Activated gamma-delta T cell treated with anti-CD3 and anti-CD28 coated beads, Interleukin-2, amount 50 U/mL, for 16 hours (primary cell): Measurements from ENCODE around the gene KCNK13.

Experiments used
- DNase-seq: peaks from one replicate; pipeline ENCODE4 v3.0.0-alpha.2; 2020; ENCODE audit warnings: low read depth

Gene KCNK13

DNA sequence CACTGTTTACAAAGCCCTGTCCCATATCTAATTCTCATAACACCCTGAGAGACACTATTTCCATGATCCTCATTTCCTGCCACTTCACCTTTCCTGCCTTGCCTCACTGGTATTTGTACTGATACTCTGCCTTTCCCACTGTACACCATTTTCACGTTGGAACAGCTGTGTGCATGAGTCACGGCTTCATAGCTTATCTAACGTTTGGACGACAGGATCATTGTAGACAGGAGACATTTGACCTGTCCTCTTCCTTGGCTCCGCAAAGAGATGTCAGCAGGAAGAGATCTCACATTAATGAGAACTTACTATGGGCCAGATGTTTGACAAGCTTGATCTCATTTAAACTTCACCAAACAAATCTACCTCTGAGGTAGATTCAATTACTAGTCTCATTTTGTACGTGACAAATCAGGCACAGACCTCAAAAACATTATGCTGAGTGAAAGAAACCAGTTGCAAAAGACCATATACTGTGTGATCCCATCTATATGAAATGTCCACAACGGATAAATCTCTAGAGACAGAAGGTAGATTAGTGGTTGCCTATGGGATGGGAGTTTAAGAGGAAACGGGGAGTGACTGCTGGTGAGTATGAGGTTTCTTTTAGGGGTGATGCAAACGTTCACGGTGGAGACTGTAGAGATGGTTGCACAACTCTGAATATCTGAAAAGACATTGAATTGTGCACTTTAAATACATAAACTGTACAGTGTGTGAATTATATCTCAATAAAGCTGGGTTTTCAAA lies 71.2 kb downstream of the KCNK13 start:
- DNase-seq: no peak

- no peak for DNase-seq
Observed at GRCh38 chr14:90136904-90137303, 75.1 kb downstream of the KCNK13 start.

DNA sequence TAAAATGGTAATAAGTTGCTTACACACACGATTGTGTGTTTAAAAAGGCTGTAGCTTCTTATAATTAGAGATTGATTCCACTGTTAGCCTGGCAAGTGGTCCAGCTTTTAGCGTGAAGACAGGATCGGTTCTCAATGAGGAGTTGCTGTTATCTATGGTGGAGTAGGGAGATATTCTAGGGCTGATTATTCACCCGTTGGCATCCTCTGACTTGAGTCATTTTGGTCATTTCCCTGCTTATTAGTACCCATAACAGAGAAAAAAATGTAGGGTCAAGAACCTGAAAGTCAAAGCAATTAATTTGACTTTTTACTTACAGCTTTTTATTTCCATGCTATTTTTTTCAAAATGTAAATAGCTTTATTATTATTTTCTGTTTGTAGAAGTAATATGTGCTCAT lies 76.0 kb downstream of the KCNK13 start:
- DNase-seq: no peak

- DNase-seq: no peak
Observed at GRCh38 chr14:90139199-90139598, 77.4 kb downstream of the KCNK13 start.

DNA sequence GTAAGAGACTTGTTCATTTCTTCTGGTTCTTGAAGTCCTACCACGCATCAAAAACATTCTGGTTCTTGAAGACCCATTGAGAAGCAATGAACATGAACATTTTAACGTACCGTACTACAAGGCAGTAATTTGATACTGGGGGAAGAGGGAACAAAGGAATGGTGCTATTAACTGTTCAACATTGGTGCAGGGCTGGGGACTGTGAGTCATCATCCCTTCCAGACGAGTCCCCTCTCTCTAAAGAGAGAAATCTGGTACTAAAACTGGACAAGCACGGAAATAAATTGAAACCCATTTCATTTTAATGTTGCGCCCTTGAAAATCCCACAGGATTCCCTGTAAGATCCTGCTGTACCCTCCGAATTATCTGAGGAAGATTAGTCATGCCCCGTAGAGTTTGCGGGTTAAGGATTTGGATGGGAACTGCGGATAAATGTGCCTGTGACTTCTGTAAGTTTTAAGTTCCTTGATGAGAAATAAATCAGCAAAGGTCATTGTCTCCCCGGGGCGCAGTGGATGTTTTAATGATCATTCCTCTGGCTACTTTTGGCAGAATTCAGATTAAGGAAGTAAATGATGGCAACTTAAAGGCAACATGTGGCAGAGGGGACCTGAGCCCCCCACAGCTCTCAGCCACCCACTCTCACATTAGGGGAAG lies 78.6 kb downstream of the KCNK13 start:
- DNase-seq: no peak

- no peak for DNase-seq
Observed at GRCh38 chr14:90140956-90141316, 79.1 kb downstream of the KCNK13 start.

GRCh38 chr14:90153429-90153828 lies 91.6 kb downstream of the KCNK13 start:
- DNase-seq: no peak

DNA sequence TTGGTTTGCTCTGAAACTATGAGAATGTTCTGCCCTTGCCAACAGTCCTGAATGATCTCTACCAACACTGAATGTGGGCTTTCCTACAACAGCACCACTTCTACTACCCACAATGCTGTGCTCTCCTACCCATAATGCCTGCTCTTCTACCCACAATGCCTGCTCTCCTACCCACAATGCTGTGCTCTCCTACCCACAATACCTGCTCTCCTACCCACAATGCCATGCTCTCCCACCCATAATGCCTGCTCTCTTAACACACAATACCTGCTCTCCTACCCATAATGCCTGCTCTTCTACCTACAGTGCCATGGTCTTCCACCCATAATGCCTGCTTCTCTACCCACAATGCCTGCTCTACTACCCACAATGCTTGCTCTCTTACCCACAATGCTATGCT lies 92.3 kb downstream of the KCNK13 start:
- no peak for DNase-seq

DNA sequence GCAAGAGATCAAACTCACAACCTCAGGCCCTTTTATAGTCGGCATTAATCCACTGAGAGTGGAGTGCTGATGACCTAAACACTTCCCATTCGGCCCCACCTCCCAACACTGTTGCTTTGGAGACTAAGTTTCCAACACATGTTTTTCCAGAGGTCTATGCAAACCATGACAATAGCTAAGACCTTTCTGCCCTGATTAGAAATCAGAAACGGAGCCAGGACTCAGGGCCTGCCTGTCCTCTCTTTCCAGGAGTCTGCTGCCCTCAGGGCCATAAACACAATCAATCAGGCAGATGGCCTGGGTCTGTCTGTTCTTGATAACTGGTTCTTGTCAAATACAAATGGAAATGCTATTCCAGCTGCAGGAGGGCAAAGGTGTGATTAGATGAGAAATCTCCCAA lies 97.4 kb downstream of the KCNK13 start:
- no peak for DNase-seq

GRCh38 chr14:90159688-90160087 lies 97.9 kb downstream of the KCNK13 start:
- DNase-seq: no peak

DNA sequence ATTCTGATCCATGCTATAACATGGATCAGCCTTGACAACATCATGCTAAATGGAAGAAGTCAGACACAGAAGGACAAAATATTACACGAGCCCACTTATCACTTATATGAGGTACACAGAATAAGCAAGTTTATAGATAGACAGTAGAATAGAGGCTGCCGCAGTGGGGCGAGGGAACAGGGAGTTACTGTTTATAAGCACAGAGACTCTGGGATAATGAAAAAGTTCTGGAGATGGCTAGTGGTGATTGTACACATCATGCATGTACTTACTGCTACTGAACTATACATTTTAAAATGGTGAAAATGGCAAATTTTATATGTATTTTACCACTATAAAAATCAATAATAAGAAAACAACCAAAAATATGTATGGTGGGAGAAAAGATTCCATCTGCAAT lies 99.3 kb downstream of the KCNK13 start:
- no peak for DNase-seq

- DNase-seq: no peak
Observed at GRCh38 chr14:90168425-90169105, 106.8 kb downstream of the KCNK13 start.

DNA sequence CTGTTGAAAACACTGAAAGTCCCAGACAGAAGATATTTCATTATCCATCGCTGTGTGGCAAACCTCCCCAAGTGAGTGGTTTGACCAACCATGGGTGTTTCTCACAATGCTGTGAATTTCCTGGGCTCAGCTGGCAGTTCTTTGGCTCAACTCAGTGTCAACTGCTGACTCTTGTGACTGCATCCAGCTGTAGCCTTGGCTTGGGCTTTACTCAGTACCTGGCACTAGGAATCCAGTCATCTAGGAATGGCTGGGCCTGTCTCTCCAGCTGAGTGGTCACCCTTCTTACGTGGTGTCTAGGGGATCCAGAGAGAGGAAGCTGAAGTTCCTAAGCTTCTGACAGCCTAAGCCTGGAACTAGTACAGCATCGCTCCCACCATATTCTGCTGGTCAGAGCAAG lies 113.8 kb downstream of the KCNK13 start:
- no peak for DNase-seq

DNA sequence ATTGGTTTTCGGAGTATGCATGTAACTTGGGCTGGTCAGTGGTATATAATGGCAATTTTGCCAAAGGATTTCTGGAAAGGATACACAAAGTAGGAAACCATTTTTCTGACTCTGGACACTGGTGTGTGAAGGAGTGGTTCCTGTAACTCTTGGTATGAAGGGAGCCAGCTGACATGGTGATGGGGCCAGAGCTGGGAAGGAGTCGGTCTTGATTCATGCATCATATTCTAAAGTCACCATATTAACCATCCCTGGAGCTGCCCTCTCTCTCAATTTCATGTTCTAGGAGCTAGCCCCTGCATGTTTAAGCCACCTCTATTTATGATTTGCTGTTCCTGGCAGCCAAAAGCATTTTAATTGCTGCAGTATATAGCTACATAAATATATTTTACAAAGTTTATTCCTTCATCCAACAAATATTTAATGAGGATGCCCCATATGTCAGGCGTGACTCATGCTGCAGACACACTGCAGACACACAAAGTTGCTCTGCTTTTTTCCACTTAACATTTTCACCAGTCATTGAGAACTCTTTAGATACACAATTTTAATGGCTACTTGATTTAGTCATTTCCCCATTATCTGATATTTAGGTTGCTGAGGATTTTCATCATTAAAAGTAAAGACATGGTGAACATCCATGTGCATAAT lies 115.9 kb downstream of the KCNK13 start:
- no peak for DNase-seq

DNA sequence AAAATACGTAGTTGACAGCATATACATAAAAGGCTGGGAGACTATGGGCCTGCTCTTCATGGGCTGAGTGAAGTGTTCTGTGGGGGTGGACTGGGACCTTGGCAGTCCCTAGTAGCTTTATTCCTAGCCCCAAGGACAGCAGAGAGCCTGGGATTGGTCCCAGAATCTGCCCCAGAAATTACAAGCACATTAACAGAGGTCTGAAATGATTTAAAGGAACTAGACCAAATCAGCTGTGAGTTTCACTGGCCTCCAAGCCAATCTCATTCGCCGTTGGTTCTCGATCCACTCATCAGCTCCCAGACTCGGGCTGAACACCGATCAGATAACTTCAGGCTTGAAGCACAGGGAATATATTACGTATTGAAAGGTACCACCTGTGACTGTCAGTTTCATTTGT lies 117.6 kb downstream of the KCNK13 start:
- no peak for DNase-seq

DNA sequence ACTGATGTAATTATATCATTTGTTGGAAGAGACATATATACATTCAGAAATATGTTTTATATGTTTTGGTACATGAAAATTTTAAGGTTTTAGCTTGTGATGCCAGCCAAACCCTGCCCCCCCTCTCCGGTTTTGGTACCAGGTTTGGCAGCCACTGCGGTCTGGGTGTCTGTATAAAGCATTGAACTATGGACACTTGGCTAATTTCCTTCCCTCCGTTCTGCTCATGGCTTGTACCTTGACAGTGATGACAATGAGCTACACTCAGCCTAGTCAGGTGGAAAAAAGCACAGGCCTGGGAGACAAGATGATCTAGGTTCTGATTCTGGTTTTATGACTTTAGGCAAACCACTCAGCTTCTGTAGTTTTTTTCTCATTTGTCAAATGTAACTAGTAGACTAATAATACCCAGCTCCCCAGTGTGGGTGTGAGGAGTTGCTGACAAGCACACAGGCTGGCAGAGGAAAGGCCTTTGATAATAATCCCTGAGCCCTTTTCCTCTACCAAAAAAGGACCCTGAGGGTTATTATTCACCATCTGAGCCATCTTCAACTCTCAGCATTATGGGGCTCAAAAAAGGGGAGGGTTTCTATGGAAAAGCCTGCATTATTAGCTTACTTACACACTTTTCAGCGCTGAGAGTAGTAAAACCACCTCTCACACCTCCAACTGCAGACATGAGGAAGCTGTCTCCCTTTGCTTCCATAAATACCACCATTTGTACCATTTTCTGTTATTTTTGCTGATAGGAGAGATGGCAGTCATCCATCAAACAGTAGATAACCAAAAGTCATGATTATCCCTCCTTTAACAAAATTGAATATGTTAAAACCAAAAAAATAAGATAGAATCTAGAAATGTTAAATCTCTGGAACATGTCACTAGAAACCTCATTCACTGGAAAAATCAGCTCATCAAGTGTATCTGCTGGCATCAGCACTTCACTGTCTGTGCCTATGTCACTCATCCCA lies 118.3 kb downstream of the KCNK13 start:
- no peak for DNase-seq

GRCh38 chr14:90184094-90184493 lies 122.3 kb downstream of the KCNK13 start:
- no peak for DNase-seq

DNA sequence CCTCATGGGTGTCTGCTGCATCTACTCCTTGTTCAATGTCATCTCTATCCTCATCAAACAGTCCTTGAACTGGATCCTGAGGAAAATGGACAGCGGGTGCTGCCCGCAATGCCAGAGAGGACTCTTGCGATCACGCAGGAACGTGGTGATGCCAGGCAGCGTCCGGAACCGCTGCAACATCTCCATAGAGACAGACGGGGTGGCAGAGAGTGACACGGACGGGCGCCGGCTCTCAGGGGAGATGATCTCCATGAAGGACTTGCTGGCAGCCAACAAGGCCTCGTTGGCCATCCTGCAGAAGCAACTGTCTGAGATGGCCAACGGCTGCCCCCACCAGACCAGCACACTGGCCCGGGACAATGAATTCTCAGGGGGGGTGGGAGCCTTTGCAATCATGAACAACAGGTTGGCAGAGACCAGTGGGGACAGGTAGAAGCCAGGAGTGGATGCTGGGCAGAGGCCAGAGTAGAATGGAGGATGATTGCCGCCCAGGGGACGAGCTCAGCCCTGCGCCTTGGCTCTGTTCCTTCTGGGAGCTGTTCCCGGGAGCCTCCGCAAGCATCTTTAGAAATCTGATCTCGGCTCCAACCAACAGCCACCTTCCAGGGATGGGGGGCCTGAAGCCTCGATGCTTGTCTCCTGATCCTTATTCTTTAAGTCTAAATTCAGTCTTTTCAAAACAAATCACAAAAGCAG lies 122.9 kb downstream of the KCNK13 start:
- no peak for DNase-seq

DNA sequence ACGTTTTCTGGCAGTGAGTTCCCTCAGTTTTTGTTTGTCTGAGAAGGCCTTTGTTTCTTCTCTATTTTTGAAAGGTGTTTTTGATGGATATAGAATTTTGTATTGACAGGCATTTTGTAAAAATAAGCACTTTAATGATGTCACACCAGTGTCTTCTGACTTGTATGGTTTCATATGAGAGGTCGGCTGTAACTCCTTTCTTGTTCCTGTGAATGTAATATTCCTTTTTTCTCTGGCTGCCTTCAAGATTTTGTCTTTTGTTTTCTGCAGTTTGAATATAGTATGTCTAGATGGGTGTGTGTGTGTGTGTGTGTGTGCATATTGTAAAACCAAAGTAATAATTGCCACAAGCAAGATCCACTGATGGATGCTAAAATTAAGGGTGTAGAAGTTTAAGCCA lies 126.8 kb downstream of the KCNK13 start:
- DNase-seq: no peak

GRCh38 chr14:90191154-90191553 lies 129.4 kb downstream of the KCNK13 start:
- no peak for DNase-seq

GRCh38 chr14:90191585-90191984 lies 129.8 kb downstream of the KCNK13 start:
- no peak for DNase-seq
